ENCODE data around the gene GBX1. TPM values are rescaled to one million over a fixed set of nuclear protein-coding genes. Genes with fewer than 3 reads are reported as not detected.

Gene GBX1
- total RNA-seq, 1 experiment from 2014 or later, result not detected

DNA sequence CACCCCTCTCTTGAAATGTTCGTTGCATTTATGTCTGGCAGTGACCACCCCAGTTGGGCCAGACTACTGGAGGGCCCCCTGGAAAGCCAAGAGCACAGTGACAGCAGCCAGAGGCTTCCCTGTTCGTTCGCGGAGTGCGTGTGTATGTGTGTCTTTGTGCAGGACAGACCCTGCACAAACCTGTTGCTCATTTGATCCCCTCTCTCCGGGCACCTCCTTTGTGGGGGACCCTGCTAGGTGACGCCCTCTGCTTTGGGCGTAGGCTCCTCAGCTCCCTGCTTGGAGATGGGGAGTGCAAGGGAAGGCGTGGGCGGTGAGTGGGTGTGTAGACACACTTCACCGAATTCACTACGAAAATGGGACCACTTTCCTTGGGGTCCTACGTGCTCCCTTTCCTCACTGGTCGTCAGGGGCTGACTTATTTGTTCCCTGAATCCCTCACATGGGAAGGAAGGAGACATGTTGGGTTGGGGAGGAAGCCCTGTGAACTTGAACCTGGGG lies 42.5 kb downstream of the GBX1 start:
- Mint-ChIP-seq H3K36me3 (ENCODE audit: insufficient read depth in 1 of 3, low read depth in 3 of 3) (peaks cover 32 to 55% (median 48%) of the 10 kb centered on the region in 3 experiments), H3K4me3 (peak overlapping the region; percentile 70 to 85), H3K9me3 (no peaks in the 10 kb centered on the region), H3K27me3 (ENCODE audit: low read depth) (peaks cover 16% of the 10 kb centered on the region), H3K4me1 (peaks cover 19 to 26% of the 10 kb centered on the region in 2 experiments), H3K27ac (no peak overlapping the region)
- no peak overlapping the region for H2BK20ac ChIP-seq (ENCODE audit: low read depth, low read length, poor library complexity, severe bottlenecking)
- H2AK5ac ChIP-seq (ENCODE audit: insufficient read length, low read length), result no peak overlapping the region
- H4K5ac ChIP-seq (ENCODE audit: insufficient read length, low read depth, low read length), result no peak overlapping the region
- peak overlapping the region; percentile 51 for H3K4me2 ChIP-seq (ENCODE audit: insufficient read depth, insufficient read length, low read length)
- H3K4ac ChIP-seq (ENCODE audit: low read depth, low read length), result no peak overlapping the region
- H3K18ac ChIP-seq (ENCODE audit: insufficient read length, low read depth, low read length), result no peak overlapping the region
- H3K27me3 ChIP-seq (ENCODE audit: insufficient read depth, low read length), result no peaks in the 10 kb centered on the region
- no peak for DNase-seq
- no peak overlapping the region for H3K14ac ChIP-seq (ENCODE audit: insufficient read depth, low read length)
- peaks cover 10% of the 10 kb centered on the region for H3K23me2 ChIP-seq (ENCODE audit: insufficient read length, low read depth, low read length, poor library complexity, severe bottlenecking)
- no peaks in the 10 kb centered on the region for H3K9me3 ChIP-seq (ENCODE audit: control insufficient read depth, low read depth, low read length)
- no peak overlapping the region for H2BK12ac ChIP-seq (ENCODE audit: insufficient read length, low read depth, low read length)
- no peak overlapping the region for H4K91ac ChIP-seq (ENCODE audit: insufficient read length, low read depth, low read length)
- WGBS (ENCODE audit: extremely low coverage, insufficient read length, low lambda C conversion rate), result no CpG with 5 or more reads among the region's 14 CpGs
- no peak overlapping the region for H3K23ac ChIP-seq (ENCODE audit: insufficient read length, low read depth, low read length)
- H4K20me1 ChIP-seq (ENCODE audit: control insufficient read depth, insufficient read depth, insufficient read length), result no peaks in the 10 kb centered on the region
- no peak overlapping the region for H2BK15ac ChIP-seq (ENCODE audit: low read depth, low read length)
- no peak overlapping the region for H2BK5ac ChIP-seq (ENCODE audit: insufficient read length, low read length)
- H3K9ac ChIP-seq (ENCODE audit: extremely low read depth, insufficient read length, low read length), result no peak overlapping the region
- H3K56ac ChIP-seq (ENCODE audit: insufficient read length, low read depth, low read length), result no peak overlapping the region
- H2BK120ac ChIP-seq (ENCODE audit: low read depth, low read length, poor library complexity, severe bottlenecking), result no peak overlapping the region
- no peaks in the 10 kb centered on the region for H3K79me1 ChIP-seq (ENCODE audit: insufficient read depth, low read depth, low read length, poor library complexity, severe bottlenecking)
- H3K4me1 ChIP-seq (ENCODE audit: insufficient read depth, low read length), result peaks cover 3% of the 10 kb centered on the region; the same call in 1 of the 2 replicates
- TF ChIP-seq, protein P1, sequence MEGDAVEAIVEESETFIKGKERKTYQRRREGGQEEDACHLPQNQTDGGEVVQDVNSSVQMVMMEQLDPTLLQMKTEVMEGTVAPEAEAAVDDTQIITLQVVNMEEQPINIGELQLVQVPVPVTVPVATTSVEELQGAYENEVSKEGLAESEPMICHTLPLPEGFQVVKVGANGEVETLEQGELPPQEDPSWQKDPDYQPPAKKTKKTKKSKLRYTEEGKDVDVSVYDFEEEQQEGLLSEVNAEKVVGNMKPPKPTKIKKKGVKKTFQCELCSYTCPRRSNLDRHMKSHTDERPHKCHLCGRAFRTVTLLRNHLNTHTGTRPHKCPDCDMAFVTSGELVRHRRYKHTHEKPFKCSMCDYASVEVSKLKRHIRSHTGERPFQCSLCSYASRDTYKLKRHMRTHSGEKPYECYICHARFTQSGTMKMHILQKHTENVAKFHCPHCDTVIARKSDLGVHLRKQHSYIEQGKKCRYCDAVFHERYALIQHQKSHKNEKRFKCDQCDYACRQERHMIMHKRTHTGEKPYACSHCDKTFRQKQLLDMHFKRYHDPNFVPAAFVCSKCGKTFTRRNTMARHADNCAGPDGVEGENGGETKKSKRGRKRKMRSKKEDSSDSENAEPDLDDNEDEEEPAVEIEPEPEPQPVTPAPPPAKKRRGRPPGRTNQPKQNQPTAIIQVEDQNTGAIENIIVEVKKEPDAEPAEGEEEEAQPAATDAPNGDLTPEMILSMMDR (conservative IDR thresholded peaks at IDR 0.05), result no peak
- H2AFZ ChIP-seq (ENCODE audit: low read length), result no peak overlapping the region
- no peak overlapping the region for H4K8ac ChIP-seq (replicated peaks; ENCODE audit: insufficient read length, low read depth, low read length)
- no peaks in the 10 kb centered on the region for H3K79me2 ChIP-seq (ENCODE audit: insufficient read depth, low read length)
- H3T11ph ChIP-seq (ENCODE audit: low read length), result no peak overlapping the region
- no peak overlapping the region for H3K27ac ChIP-seq (ENCODE audit: insufficient read length, low read depth, low read length)
